SK-N-SH (cell line): ENCODE measurements around the gene PLIN5.

Experiments
- ELF1 ChIP-seq: IDR thresholded peaks from 2 replicates; pipeline ENCODE4 v1.4.0; 2012
- EP300 ChIP-seq, 2 experiments: IDR thresholded peaks; 2 replicates each; pipeline versions ENCODE4 v1.4.0 to v1.6.1; 2012; ENCODE audit warnings: borderline replicate concordance in 1 of 2, low read depth in 1 of 2, low read length in 1 of 2
- GABPA ChIP-seq: IDR thresholded peaks from 2 replicates; pipeline ENCODE4 v1.4.0; 2012; ENCODE audit warnings: low read depth, mild to moderate bottlenecking
- GATA2 ChIP-seq: sonication (generic); formaldehyde crosslinking; IDR thresholded peaks from 2 replicates; pipeline ENCODE4 v1.5.0; 2020; ENCODE audit warnings: mild to moderate bottlenecking, missing genetic modification reagents
- NRF1 ChIP-seq: IDR thresholded peaks from 2 replicates; pipeline ENCODE4 v1.6.1; 2012; ENCODE audit warnings: low read depth, mild to moderate bottlenecking, low read length
- POLR2AphosphoS5 ChIP-seq: IDR thresholded peaks from 2 replicates; pipeline ENCODE4 v1.6.1; 2012; ENCODE audit warnings: low read depth, low read length
- SIN3A ChIP-seq: IDR thresholded peaks from 2 replicates; pipeline ENCODE4 v1.6.1; 2012; ENCODE audit warnings: low read depth, mild to moderate bottlenecking, low read length, moderate library complexity, borderline replicate concordance
- SMC3 ChIP-seq: IDR thresholded peaks from 2 replicates; pipeline ENCODE4 v1.6.1; 2012; ENCODE audit warnings: low read depth, low read length, improper control_type of control experiment
- TAF1 ChIP-seq: IDR thresholded peaks from 2 replicates; pipeline ENCODE4 v1.6.1; 2012; ENCODE audit warnings: low read depth, mild to moderate bottlenecking, low read length, moderate library complexity, borderline replicate concordance
- TF ChIP-seq, protein P1 (sequence below): fragments of 200-600 bp; sonication (generic); IDR thresholded peaks from 2 replicates; pipeline ENCODE4 v1.6.1; 2017; ENCODE audit warnings: antibody characterized with exemption, mild to moderate bottlenecking, moderate library complexity
- TF ChIP-seq, protein P2 (sequence below): fragments of 150-350 bp; IDR thresholded peaks from 2 replicates; pipeline ENCODE4 v1.6.1; 2017; ENCODE audit warnings: antibody characterized with exemption, low read length, low read depth, borderline replicate concordance
- TF ChIP-seq, protein P3 (sequence below): IDR thresholded peaks from 2 replicates; pipeline ENCODE4 v1.4.0; 2012; ENCODE audit warnings: low read depth, borderline replicate concordance
- TF ChIP-seq, protein P4 (sequence below): fragments of 150-350 bp; IDR thresholded peaks from 2 replicates; pipeline ENCODE4 v1.6.1; 2016; ENCODE audit warnings: mild to moderate bottlenecking, low read depth, low read length

DNA sequence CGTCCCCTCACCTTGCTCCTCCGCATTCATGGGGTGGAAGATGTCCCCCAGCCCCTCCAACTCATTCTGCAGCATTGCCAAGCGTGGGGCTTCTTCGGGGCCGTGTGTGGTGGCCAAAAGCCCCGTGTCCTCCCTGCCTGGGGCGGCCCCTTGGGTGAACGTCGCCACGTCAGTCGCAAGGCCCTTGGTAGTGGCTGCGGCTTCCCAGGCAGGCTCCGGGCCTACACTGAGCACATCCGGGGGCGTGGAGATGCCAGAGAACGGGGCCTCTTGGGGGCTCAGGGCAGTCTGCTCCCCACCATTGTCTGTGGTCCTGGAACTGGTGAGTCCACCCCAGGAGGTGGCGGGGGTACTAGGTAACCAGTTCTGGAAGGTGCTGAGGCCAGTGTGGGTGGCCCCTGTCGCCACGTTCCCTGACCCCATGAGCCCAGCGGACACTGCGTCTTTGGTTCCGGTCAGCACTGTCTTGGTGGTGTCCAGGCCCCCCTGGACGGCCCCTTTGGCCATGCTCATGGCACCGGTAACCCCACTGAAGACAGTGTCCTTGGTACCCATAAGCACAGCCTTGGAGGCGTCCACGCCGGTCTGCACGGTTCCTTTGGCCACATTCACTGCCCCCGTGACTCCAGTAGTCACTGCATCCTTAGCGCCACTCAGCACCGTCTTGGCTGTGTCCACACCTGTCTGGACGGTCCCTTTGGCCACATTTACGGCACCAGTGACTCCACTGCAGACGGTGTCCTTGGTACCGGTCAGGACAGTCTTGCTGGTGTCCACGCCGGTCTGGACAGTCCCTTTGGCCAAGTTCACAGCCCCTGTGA, 24.4 kb downstream of the PLIN5 start:
- TF ChIP-seq, protein P1, sequence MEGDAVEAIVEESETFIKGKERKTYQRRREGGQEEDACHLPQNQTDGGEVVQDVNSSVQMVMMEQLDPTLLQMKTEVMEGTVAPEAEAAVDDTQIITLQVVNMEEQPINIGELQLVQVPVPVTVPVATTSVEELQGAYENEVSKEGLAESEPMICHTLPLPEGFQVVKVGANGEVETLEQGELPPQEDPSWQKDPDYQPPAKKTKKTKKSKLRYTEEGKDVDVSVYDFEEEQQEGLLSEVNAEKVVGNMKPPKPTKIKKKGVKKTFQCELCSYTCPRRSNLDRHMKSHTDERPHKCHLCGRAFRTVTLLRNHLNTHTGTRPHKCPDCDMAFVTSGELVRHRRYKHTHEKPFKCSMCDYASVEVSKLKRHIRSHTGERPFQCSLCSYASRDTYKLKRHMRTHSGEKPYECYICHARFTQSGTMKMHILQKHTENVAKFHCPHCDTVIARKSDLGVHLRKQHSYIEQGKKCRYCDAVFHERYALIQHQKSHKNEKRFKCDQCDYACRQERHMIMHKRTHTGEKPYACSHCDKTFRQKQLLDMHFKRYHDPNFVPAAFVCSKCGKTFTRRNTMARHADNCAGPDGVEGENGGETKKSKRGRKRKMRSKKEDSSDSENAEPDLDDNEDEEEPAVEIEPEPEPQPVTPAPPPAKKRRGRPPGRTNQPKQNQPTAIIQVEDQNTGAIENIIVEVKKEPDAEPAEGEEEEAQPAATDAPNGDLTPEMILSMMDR = no peak
- TF ChIP-seq GABPA = no peak
- TF ChIP-seq SIN3A = no peak
- no peak for TF ChIP-seq EP300 (IDR thresholded peaks at IDR 0.05; ENCODE audit: borderline replicate concordance in 1 of 2, low read depth in 1 of 2, low read length in 1 of 2)
- TF ChIP-seq NRF1 = no peak
- no peak for TF ChIP-seq GATA2 (CRISPR knock-in tag)
- TF ChIP-seq TAF1 = no peak
- no peak for TF ChIP-seq POLR2AphosphoS5
- TF ChIP-seq, protein P2, sequence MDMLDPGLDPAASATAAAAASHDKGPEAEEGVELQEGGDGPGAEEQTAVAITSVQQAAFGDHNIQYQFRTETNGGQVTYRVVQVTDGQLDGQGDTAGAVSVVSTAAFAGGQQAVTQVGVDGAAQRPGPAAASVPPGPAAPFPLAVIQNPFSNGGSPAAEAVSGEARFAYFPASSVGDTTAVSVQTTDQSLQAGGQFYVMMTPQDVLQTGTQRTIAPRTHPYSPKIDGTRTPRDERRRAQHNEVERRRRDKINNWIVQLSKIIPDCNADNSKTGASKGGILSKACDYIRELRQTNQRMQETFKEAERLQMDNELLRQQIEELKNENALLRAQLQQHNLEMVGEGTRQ = no peak
- no peak for TF ChIP-seq SMC3
- TF ChIP-seq, protein P3, sequence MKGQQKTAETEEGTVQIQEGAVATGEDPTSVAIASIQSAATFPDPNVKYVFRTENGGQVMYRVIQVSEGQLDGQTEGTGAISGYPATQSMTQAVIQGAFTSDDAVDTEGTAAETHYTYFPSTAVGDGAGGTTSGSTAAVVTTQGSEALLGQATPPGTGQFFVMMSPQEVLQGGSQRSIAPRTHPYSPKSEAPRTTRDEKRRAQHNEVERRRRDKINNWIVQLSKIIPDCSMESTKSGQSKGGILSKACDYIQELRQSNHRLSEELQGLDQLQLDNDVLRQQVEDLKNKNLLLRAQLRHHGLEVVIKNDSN = no peak
- TF ChIP-seq ELF1 = no peak
- TF ChIP-seq, protein P4, sequence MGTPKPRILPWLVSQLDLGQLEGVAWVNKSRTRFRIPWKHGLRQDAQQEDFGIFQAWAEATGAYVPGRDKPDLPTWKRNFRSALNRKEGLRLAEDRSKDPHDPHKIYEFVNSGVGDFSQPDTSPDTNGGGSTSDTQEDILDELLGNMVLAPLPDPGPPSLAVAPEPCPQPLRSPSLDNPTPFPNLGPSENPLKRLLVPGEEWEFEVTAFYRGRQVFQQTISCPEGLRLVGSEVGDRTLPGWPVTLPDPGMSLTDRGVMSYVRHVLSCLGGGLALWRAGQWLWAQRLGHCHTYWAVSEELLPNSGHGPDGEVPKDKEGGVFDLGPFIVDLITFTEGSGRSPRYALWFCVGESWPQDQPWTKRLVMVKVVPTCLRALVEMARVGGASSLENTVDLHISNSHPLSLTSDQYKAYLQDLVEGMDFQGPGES = no peak
